Stimulated activated CD4-positive, alpha-beta T cell treated with anti-CD3 and anti-CD28 coated beads, Interleukin-15, amount 100 ng/mL, for 1 hour (primary cell): ENCODE measurements around the gene NCOA3.
A peak's percentile ranks its signal among the peaks of the same experiment; 100 is the strongest.
"Not testable (repeated sequence)": the region's sequence is repeated elsewhere in the genome, so short reads cannot be mapped to it uniquely, and the experiment has no call there.

Experiments
- DNase-seq, 2 donors: peaks; one replicate each; pipeline ENCODE4 v3.0.0-alpha.2; 2020; ENCODE audit warnings: low read depth in 1 of 2, low spot score in 1 of 2

NCOA3 gene

GRCh38 chr20:47468290-47469050, 33.2 kb upstream of the NCOA3 start:
- no peak for DNase-seq

DNA sequence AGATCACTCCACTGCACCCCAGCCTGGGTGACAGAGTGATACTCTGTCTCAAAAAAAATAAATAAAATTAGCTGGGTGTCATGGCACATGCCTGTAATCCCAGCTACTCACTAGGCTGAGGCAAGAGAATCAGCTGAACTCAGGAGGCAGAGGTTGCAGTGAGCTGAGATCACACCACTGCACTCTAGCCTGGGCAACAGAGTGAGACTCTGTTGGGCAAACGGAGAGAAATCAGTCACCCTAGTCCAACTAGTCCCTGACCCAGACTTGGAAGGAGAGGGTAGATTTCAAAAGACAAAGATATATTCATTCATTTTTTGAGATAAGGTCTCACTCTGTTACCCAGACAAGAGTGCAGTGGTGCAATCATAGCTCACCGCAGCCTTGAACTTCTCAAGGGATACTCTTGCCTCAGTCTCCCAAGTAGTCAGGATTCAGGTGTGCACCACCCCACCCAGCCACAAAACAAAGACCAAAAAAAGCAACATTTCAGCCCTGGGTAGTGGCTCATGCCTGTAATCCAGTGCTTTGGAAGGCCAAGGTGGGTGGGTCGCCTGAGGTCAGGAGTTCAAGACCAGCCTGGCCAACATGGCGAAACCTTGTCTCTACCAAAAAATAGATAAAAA, 26.2 kb upstream of the NCOA3 start:
- DNase-seq: no peak

GRCh38 chr20:47476452-47476851, 25.2 kb upstream of the NCOA3 start:
- DNase-seq: no peak

GRCh38 chr20:47479093-47479492, 22.6 kb upstream of the NCOA3 start:
- DNase-seq: no peak

DNA sequence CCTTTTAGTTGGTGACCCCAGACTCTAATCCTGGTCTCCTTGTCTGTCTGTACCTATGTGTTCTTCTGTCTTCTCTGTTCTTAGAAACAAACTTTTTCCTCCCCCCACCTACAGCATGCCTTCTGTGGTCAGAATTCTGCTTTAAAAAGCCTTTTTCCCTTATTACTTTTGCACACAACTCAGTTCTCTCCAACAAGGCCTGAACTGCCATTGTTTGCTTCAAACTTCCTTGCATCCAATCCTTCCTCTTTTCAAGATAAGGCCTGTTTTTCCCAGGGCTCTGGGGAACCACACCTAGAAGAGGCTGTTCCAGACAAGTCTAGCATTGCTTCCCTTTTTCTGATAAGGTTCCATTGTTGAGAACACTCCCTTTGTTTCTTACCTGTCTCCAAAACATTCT, 22.2 kb upstream of the NCOA3 start:
- no peak for DNase-seq

GRCh38 chr20:47480239-47480638, 21.4 kb upstream of the NCOA3 start:
- DNase-seq: no peak

DNA sequence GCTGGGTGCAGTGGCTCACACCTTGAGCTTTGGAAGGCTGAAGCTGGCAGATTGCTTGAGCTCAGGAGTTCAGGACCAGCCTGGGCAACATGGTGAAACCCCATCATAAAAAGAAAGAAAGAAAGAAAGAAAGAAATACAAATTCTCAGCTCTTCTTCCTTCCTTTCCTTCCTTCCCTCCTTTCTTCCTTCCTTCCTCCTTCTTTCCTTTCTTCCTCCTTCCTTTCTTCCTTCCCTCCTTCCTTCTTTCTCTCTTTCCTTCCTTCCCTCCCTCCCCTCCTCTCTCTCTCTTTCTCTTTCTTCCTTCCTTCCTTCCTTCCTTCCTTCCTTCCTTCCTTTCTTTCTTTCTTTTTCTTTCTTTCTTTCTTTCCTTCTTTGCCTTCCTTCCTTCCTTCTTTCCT, 21.0 kb upstream of the NCOA3 start:
- no peak for DNase-seq

- DNase-seq: no peak
Observed at GRCh38 chr20:47481330-47482216, 20.1 kb upstream of the NCOA3 start.

DNA sequence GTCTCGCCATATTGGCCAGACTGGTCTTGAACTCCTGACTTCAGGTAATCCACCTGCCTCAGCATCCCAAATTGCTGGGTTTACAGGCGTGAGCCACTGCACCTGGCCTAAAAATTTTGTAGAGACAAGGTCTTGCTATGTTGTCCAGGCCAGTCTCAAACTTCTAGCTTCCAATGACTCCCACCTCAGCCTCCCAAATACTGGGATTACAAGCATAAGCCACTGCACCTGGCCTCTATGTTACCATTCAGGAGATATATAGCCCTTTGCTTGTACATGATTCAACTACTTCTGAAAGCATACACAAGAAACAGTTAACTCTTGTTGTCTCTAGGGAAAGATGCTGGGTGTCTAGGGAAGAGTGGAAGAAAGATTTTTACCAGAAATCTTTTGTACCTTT, 19.0 kb upstream of the NCOA3 start:
- DNase-seq: no peak

GRCh38 chr20:47484303-47484702, 17.4 kb upstream of the NCOA3 start:
- DNase-seq: no peak

GRCh38 chr20:47487175-47487917, 14.3 kb upstream of the NCOA3 start:
- DNase-seq: peak in 1 of 2 donors; percentile 29

DNA sequence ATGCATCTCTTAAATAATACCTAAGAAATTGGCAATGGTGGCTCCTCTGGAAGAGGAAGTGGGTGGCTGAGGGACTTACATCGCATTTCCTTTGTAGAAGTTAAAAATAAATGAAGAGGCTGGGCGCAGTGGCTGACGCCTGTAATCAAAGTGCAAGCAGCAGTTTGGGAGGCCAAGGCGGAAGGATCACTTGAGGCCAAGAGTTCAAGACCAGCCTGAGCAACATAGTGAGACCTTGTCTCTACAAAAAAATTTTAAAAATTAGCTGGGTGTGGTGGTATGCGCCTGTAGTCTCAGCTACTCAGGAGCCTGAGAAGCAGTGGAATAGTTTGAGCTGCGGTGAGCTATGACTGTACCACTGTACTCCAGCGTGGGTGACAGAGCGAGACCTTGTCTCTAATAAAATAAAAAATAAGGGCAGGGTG, 12.2 kb upstream of the NCOA3 start:
- no peak for DNase-seq

DNA sequence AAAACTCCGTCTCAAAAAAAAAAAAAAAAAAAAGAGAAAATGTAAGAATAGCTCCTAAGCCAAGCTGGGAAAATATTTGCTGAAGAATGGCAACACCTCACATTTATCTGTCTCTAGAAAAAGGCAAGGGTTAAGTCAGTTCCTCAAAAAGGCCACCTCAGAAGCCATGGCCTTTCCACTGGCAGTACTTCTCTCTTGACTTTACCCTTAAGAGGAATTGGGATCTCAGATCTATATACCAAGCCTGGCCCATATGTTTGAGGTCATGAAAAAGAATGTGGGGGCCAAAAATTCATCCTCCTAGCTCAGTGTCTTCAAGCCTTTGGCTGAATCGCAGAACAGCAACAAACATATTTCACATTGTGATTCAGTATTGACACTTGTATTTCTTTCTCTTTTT, 10.9 kb upstream of the NCOA3 start:
- no peak for DNase-seq

DNA sequence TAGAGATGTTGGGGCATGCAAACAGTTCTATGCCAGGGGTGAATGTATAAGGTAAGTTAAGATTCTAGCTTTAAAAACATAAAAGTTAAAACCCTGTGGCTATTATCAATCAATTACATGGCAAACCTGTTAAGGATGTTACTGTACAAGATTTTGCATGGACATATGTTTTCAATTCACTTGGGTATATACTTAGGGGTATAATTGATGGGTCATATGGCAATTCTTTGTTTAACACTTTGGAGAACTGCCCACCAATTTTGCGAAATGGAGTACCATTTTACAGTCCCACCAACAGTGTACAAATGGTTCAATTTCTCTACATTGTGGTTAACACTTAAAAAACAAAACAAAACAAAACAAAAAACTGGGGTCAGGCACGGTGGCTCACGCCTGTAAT, 9.4 kb upstream of the NCOA3 start:
- DNase-seq: no peak

DNA sequence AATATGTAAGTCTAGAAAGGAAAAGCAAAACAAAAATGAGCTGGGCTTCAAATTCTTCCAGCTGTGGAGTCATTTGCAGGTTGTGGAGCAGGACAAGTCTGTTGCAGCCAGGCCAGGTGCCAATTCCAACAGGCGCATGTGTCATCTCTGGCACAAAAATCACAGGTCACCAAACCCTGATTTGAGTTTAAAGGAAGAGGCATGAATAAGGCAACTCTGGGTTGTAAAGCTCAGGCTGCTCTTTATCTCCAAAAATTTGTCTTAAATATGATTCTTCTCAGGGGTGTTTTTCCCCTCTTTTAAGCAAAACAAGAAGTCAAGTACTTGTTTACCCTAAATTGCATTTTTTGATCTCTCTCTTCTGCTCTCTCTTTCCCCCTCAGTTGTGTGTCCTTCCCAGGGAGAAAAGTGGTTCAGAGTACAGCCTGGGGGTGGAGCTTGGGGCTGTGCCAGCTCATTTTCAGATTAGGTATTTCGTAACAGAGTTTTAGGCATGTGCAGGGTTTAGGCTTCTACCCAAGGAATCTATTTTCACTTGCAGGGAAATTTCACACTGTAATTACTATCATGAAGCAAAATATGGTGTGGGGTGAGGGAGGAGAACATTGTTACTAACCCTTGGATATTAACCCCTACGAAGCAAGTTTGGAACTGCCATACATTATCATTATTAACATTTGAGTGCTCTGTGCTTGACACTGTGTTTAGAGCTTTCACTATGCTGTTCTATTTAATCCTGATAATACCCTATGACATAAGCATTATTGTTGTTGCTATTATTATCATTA, 8.3 kb upstream of the NCOA3 start:
- peak in 1 of 2 donors; percentile 51 for DNase-seq

- DNase-seq: no peak
Observed at GRCh38 chr20:47493963-47494293, 7.8 kb upstream of the NCOA3 start.

- not testable (repeated sequence) for DNase-seq
Observed at GRCh38 chr20:47494606-47495005, 7.1 kb upstream of the NCOA3 start.

DNA sequence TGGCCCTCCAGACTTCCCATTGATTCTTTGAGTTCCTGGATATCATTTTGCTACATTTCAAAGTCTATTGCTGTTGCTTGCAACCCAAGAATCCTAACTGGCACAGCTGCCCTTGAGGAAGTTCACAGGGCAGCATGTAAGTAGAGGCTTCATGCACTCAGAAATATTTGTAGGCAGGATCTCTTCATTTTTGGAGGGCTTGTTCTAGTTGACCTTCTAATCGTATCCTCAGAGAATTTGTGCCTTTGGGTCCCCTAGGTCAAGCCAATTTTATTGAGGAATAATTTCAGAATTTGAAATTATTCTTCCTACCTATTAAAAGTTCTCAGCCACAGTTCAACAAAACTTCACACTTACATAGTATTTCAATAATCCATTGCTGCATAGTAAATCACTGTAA, 5.6 kb upstream of the NCOA3 start:
- no peak for DNase-seq

- no peak for DNase-seq
Observed at GRCh38 chr20:47498606-47499005, 3.1 kb upstream of the NCOA3 start.

DNA sequence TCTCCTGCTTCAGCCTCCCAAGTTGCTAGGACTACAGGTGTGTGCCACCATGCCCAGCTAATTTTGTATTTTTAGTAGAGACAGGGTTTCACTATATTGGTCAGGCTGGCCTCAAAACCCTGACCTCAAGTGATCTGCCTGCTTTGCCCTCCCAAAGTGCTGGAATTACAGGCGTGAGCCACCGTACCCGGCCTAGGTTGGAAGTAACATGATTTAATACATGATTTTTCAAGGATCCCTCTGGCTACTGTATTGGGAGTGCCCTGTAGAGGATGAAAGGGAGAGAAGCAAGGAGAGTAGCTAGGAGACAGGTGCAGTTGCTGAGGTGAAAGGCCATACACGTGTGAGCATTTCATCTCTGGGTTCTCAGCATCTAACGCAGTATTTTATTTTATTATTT, 2.6 kb upstream of the NCOA3 start:
- DNase-seq: no peak

- not testable (repeated sequence) for DNase-seq
Observed at GRCh38 chr20:47500082-47500481, 1.6 kb upstream of the NCOA3 start.
